Left kidney (tissue), 8 donors: ENCODE results near the gene WDR86. TPM values are rescaled to one million over a fixed set of nuclear protein-coding genes. Genes with fewer than 3 reads are reported as not detected.

Experiments
- DNase-seq: peaks from one replicate; pipeline ENCODE4 v3.0.0-alpha.2; 2013
- long read RNA-seq, 8 donors: transcript quantifications; one replicate each; lab custom pipeline, GENCODE V29; 2026
- polyA plus RNA-seq: library from polyadenylated mRNA; unstranded; fragments of 120-200 nt; gene quantifications from one replicate; pipeline ENCODE4 v1.2.1, GENCODE V29; 2013; ENCODE audit not compliant: insufficient read length

Gene WDR86, protein sequence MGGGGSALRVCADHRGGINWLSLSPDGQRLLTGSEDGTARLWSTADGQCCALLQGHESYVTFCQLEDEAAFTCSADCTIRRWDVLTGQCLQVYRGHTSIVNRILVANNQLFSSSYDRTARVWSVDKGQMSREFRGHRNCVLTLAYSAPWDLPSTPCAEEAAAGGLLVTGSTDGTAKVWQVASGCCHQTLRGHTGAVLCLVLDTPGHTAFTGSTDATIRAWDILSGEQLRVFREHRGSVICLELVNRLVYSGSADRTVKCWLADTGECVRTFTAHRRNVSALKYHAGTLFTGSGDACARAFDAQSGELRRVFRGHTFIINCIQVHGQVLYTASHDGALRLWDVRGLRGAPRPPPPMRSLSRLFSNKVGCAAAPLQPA
- 38.8 TPM for polyA plus RNA-seq
- long read RNA-seq, donor 1, transcript WDR86-201 (6 exons, 2,023 nt), result major isoform, 5 of 16 reads
- long read RNA-seq, donor 1, partial matches to known transcripts, result 7 of 16 reads
- long read RNA-seq, donor 1, other reads (novel, unspliced or antisense), result 0 of 16 reads
- long read RNA-seq, donor 2, transcript WDR86-205 (2 exons, 1,057 nt), result major isoform, 8 of 11 reads
- long read RNA-seq, donor 2, partial matches to known transcripts, result 0 of 11 reads
- long read RNA-seq, donor 2, other reads (novel, unspliced or antisense), result 0 of 11 reads
- long read RNA-seq, donor 3, partial matches to known transcripts, result 0 of 7 reads
- long read RNA-seq, donor 3, other reads (novel, unspliced or antisense), result 0 of 7 reads
- long read RNA-seq, donor 4, result 0 reads
- long read RNA-seq, donor 5, partial matches to known transcripts, result 0 of 8 reads
- long read RNA-seq, donor 5, other reads (novel, unspliced or antisense), result 0 of 8 reads
- long read RNA-seq, donor 6, transcript WDR86-201 (6 exons, 2,023 nt), result major isoform, 10 of 13 reads
- long read RNA-seq, donor 6, partial matches to known transcripts, result 0 of 13 reads
- long read RNA-seq, donor 6, other reads (novel, unspliced or antisense), result 0 of 13 reads
- long read RNA-seq, donor 7, transcript WDR86-201 (6 exons, 2,023 nt), result major isoform, 6 of 87 reads
- long read RNA-seq, donor 7, partial matches to known transcripts, result 65 of 87 reads
- long read RNA-seq, donor 7, other reads (novel, unspliced or antisense), result 12 of 87 reads
- long read RNA-seq, donor 8, partial matches to known transcripts, result 0 of 4 reads
- long read RNA-seq, donor 8, other reads (novel, unspliced or antisense), result 0 of 4 reads

GRCh38 chr7:151409667-151410404 lies at the start of gene WDR86:
Gene WDR86 (minus strand): TSS chr7:151410038. CDS start chr7:151409589, 449 bp downstream.
- peak; percentile 75 for DNase-seq

- DNase-seq, result no peak
Observed at GRCh38 chr7:151457534-151457933, 47.7 kb upstream of the WDR86 start.

DNA sequence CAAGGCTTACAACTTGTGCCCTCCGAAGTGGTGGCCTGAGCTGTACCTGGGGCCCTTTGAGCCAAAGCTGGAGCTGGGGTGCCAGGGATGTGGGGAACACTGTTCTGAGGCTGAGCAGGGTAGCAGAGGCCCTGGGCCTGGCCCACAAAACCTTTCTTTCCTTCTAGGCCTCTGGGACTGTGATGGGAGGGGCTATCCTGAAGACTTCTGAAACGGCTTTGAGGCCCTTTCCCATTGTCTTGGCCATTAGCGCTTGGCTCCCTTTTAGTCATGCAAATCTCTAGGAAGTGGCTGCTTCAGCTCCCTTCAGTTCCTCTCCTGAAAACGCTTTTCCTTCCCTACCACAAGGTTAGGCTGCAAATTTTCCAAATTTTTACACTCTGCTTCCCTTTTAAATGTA lies 46.9 kb upstream of the WDR86 start:
- no peak for DNase-seq

DNA sequence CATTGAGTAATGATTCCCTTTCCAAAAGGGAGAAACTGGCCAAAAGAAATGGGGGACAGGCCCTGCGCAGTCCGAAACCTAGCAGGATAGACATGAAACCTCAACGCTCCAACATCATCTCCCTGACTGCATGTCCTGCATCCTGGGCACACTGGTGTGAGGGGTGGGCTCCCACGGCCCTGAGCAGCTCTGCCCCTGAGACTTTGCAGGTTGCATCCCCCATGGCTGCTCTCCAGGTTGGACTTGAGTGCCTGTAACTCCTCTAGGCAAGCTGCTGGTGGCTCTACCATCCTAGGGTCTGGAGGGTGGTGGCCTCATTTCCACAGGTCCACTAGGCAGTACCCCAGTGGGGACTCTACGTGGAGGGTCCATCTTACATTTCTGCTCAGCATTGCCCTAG lies 46.4 kb upstream of the WDR86 start:
- DNase-seq, result no peak

- DNase-seq, result no peak
Observed at GRCh38 chr7:151455690-151456089, 45.9 kb upstream of the WDR86 start.

- DNase-seq, result no peak
Observed at GRCh38 chr7:151454932-151455530, 45.2 kb upstream of the WDR86 start.

- no peak for DNase-seq
Observed at GRCh38 chr7:151454305-151454704, 44.5 kb upstream of the WDR86 start.

GRCh38 chr7:151453326-151453791 lies 43.5 kb upstream of the WDR86 start:
- no peak for DNase-seq

DNA sequence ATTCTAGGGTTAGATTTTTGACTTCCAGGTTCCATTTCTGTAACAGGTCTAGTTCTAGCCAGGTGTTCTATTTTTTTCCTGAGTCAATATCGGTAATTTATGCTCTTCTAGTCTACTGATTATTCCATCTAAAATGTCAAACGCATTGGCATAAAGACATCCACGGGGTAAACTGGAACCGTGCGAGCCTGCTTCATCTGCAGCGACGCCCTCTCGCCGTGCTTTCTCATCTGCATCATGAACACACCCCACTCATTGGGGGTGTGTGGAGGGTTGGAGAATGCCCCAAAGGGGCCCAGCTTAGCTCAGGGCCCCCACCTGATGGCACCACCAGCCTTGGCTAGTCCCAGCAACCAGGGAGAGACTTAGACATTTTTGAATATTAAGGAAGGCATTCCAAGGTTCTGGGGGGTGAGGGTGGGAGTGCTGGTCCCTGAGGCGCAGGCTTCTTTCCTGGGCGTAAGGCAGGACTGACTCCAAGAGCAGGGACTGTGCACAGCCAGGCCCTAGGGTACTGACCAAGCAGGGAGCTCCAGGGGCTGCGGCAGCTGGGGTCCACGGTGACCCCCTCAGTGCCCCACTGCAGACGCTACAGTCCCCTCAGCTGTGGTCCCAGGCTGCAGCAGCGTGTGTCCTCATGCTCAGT lies 43.0 kb upstream of the WDR86 start:
- no peak for DNase-seq

- DNase-seq, result no peak
Observed at GRCh38 chr7:151451626-151452571, 42.1 kb upstream of the WDR86 start.

- no peak for DNase-seq
Observed at GRCh38 chr7:151451156-151451555, 41.3 kb upstream of the WDR86 start.

DNA sequence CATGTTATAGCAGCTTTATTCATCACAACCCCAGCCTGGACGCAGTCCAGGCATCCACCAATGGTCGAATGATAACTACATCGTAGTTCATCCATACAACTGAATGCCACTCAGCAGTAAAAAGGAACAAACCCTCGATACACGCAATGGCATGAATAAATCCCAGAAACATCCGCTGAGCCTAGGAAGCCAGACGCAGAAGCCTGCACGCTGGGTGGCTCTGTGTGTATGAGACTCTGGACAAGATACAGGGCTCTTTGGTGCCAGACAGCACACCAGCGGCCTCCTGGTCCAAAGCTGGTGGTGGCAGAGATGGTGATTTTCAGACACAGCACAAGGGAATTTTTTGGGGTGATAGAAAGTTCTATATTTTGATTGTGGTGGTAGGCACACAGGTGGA lies 40.2 kb upstream of the WDR86 start:
- no peak for DNase-seq

GRCh38 chr7:151448261-151449252 lies 38.7 kb upstream of the WDR86 start:
- no peak for DNase-seq

- DNase-seq, result no peak
Observed at GRCh38 chr7:151447901-151448260, 38.0 kb upstream of the WDR86 start.

DNA sequence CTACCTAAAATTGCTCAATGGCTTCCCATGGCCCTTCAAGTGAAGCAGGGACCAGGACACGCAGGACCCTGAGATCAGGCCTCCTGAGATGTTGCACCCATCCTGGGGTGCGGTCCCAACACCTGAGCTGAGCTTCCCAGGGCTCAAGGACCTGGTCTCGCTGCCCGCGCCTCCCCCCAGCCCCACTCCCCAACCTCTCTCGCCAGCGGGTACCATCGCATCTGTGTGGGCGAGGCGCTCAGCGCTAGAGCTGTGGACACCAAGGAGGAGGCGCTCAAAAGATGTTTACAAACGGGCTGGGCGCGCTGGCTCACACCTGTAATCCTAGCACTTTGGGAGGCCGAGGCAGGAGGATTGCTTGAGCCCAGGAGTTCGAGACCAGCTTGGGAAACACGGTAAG lies 37.5 kb upstream of the WDR86 start:
- DNase-seq, result no peak

- no peak for DNase-seq
Observed at GRCh38 chr7:151446412-151446811, 36.6 kb upstream of the WDR86 start.

DNA sequence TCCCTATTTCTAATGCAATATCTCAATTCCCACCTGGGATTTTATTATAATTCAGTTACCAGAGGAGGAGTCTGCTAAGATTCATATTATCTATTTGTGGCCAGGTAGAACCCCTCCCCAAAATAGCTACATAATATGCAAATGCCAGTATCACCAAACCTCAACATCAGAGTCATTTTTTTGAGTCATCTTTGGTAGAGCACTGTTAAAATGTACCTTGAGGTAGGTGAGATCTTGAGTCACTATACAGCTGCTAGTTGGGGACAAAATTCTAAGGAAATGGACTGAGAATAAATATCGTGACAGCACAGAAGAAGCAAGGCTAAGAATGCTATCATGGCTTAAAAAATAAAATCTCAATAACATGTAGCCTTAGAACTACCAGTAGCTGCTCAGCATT lies 34.8 kb upstream of the WDR86 start:
- DNase-seq, result no peak
